HG03097 (cell line): ENCODE results near the gene NSUN3.

Source experiments
- ATAC-seq: cut with Tn5 transposase; IDR thresholded peaks from one replicate; pipeline ENCODE4 v1.9.1; 2021; ENCODE audit not compliant: unreplicated experiment, low FRiP score

Gene NSUN3

GRCh38 chr3:94176988-94177745 lies 114.3 kb downstream of the NSUN3 start:
- no peak for ATAC-seq
